NCI-H226 (cell line): ENCODE data around the gene CBFA2T2.

ENCODE experiments used
- DNase-seq: peaks from one replicate; pipeline ENCODE4 v3.0.0-alpha.2; 2015

Gene CBFA2T2

GRCh38 chr20:33656010-33656782, 166.3 kb downstream of the CBFA2T2 start:
- no peak for DNase-seq

GRCh38 chr20:33656783-33657703, 167.1 kb downstream of the CBFA2T2 start:
- no peak for DNase-seq

- DNase-seq: no peak
Observed at GRCh38 chr20:33657704-33658095, 167.8 kb downstream of the CBFA2T2 start.

- DNase-seq: no peak
Observed at GRCh38 chr20:33658510-33658909, 168.6 kb downstream of the CBFA2T2 start.

GRCh38 chr20:33658929-33659328, 169.0 kb downstream of the CBFA2T2 start:
- DNase-seq: no peak

- no peak for DNase-seq
Observed at GRCh38 chr20:33659341-33660034, 169.6 kb downstream of the CBFA2T2 start.

- DNase-seq: no peak
Observed at GRCh38 chr20:33660035-33660684, 170.3 kb downstream of the CBFA2T2 start.

- no peak for DNase-seq
Observed at GRCh38 chr20:33660685-33661058, 170.8 kb downstream of the CBFA2T2 start.

GRCh38 chr20:33662172-33662571, 172.3 kb downstream of the CBFA2T2 start, which contains the start of gene C20orf144:
C20orf144 (plus strand) TSS chr20:33662327; CDS start chr20:33662346, 19 bp downstream.
- no peak for DNase-seq

- DNase-seq: peak; percentile 71
Observed at GRCh38 chr20:33663161-33664084, 173.5 kb downstream of the CBFA2T2 start.

- DNase-seq: no peak
Observed at GRCh38 chr20:33664085-33664761, 174.3 kb downstream of the CBFA2T2 start.

GRCh38 chr20:33664762-33665144, 174.9 kb downstream of the CBFA2T2 start:
- DNase-seq: no peak

GRCh38 chr20:33666293-33667244, 176.7 kb downstream of the CBFA2T2 start, which contains the start of gene ACTL10:
ACTL10 (plus strand) TSS chr20:33666943; CDS start chr20:33667498, 555 bp downstream.
- peak; percentile 99 for DNase-seq

GRCh38 chr20:33667245-33667675, 177.4 kb downstream of the CBFA2T2 start:
- no peak for DNase-seq

- no peak for DNase-seq
Observed at GRCh38 chr20:33667676-33668465, 178.0 kb downstream of the CBFA2T2 start.

- no peak for DNase-seq
Observed at GRCh38 chr20:33668466-33669155, 178.7 kb downstream of the CBFA2T2 start.

GRCh38 chr20:33669224-33669623, 179.3 kb downstream of the CBFA2T2 start:
- no peak for DNase-seq
